HG03103 (cell line): ENCODE measurements around the gene NUP35.
"Not testable (repeated sequence)": the region's sequence is repeated elsewhere in the genome, so short reads cannot be mapped to it uniquely, and the experiment has no call there.

Experiments used
- ATAC-seq: cut with Tn5 transposase; IDR thresholded peaks from one replicate; pipeline ENCODE4 v1.9.1; 2021; ENCODE audit warnings: low read depth; ENCODE audit not compliant: unreplicated experiment

Gene NUP35

DNA sequence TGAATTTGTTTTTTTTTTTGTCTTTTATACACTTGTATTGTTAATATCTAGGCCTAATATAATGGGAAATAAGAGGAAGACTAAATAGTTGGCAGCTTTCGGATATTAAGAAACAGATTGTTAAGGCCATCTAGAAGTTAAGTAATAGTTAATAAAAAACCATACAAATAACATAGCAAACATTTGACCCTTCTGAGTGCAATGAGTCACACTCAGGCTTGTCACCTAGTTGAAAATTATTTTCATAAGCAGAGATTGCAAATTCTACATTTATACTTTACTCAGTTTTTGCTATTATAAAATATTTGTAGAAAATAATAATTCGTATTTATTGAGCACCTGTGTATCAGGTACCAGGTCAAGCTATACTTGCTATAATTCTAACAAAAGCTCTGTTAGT is 2.4 kb downstream of the NUP35 start:
- ATAC-seq = no peak

DNA sequence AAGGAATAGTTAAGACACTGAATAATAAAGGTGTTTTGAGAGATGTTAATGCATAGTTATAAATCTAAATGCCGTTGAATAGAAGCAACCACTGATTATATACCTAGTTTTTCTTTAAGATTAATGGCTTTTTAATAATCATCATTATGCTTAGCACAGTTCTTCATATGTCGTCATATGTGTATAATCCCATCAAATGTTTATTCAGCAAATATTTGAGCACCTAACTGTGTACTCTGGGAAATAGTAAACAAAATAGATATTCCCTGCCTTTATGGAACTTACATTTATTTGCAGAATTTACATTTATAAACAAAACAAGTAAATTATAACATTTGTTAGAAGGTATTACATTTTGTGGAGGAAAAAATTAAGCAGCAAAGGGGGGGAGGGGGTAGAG is 9.8 kb downstream of the NUP35 start:
- ATAC-seq = no peak

DNA sequence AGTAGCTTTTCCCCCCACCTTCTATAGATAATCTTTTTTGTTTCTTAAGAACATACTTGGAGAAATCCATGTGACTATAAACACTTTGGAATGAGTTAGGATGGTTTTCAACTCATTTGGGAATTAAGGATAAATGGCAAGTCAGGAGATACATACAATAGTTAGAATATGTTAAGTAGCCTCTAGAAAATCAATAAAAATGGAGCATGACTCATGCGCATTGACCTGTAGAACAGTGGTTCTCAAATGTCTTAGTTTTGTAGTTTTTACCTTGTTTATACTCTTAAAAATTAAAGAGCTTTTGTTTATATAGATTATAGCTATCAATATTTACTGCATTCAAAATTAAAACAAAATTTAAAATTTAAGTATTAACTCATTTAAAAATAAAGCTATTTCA is 24.7 kb downstream of the NUP35 start:
- ATAC-seq = no peak

DNA sequence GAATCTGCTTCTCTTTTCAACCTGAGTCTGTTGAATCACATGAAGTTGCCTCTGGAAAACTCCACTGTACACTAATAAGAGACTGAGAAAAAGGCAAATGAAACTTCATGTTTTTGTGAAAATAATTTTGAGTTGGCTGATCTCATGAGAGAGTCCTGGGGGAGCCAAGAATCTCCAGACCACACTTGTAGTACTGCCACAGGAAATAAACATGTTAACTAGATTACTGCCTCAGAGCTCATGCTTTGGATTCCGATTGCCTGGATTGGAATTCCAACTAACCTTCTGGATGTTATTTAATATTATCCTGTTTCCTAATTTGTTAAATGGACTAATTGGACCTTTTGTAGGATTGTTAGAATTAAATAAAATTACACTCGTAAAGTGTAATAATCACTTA is 25.2 kb downstream of the NUP35 start:
- no peak for ATAC-seq

- ATAC-seq = not testable (repeated sequence)
Measured at GRCh38 chr2:183152280-183152679, 28.0 kb downstream of the NUP35 start.

GRCh38 chr2:183153967-183154366 is 29.7 kb downstream of the NUP35 start:
- ATAC-seq = no peak

DNA sequence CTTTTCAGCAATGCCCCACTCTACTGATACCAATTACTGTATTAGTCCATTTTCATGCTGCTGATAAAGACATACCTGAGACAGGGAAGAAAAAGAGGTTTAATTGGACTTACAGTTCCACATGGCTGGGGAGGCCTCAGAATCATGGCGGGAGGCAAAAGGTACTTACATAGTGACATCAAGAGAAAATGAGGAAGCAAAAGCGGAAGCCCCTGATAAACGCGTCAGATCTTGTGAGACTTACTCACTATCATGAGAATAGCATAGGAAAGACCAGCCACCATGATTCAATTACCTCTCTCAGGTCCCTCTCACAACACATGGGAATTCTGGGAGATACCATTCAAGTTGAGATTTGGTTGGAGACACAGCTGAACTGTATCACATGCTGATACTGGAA is 30.5 kb downstream of the NUP35 start:
- ATAC-seq = not testable (repeated sequence)

GRCh38 chr2:183157131-183157530 is 32.9 kb downstream of the NUP35 start:
- ATAC-seq = no peak

GRCh38 chr2:183162362-183162761 is 38.1 kb downstream of the NUP35 start:
- no peak for ATAC-seq

- ATAC-seq = no peak
Measured at GRCh38 chr2:183163821-183164649, 39.8 kb downstream of the NUP35 start.

GRCh38 chr2:183164650-183165015 is 40.4 kb downstream of the NUP35 start:
- ATAC-seq = no peak

DNA sequence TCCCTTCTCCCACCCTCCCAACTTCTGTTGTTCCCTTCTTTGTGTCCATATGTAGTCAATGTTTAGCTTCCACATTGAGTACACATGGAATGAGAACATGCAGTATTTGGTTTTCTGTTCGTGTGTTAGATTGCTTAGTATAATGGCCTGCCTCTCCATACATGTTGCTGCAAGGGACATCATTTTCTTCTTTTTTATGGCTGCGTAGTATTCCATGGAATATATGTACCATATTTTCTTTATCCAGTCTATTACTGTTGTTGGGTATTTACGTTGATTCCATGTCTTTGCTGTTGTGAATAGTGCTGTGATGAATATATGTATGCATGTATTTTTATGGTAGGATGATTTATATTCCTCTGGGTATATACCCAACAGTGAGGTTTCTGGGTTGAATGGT is 42.0 kb downstream of the NUP35 start:
- ATAC-seq = no peak

GRCh38 chr2:183166976-183167375 is 42.7 kb downstream of the NUP35 start:
- not testable (repeated sequence) for ATAC-seq

DNA sequence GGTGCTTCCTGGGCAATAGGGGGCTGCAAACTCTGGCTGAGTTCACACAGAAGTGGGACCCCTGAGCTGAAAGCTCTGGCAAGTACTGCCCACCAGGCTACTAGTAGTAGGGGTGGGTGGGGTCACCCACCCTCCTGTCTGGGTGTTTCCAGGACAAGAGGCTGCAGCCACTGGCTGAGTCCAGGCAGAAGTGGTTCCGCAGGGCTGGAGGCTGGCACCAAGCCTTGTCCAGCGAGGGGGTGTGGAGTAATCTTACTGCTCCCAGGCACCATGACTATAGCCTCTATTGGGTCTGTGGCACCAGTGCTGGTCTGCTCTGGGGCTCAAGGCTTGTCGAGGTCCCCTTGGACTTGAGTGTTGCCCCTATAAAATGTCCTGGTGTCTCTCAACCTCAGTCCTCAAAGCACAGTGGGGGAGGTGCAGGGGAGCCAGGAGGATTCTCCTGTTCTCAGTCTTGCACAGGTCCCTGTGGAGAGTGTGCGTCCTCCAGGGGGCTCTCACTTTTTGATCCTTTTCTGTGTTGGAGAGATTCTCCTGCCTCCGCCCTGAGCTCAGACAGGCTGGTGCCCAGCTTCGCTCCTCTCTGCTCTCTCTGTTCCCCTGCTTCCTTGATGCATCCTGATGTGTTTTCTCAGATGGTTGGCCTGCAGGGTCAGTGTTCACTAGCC is 48.1 kb downstream of the NUP35 start:
- ATAC-seq = no peak

DNA sequence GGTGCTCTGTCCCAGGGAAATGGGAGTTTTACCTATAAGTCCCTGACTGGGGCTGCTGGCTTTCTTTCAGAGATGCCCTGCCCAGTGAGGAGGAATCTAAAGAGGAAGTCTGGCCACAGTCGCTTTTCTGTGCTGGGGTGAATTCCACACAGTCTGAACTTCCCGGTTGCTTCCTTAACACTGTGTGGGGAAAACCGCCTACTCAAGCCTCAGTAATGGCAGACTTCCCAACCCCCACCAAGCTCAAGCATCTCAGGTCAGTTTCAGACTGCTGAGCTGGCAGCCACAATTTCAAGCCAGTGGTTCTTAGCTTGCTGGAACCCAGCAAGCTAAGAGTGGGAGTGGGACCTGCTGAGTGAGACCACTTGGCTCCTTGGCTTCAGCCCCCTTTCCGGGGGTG is 54.9 kb downstream of the NUP35 start:
- no peak for ATAC-seq

- ATAC-seq = no peak
Measured at GRCh38 chr2:183185534-183185933, 61.3 kb downstream of the NUP35 start.

GRCh38 chr2:183186296-183186695 is 62.1 kb downstream of the NUP35 start:
- no peak for ATAC-seq

DNA sequence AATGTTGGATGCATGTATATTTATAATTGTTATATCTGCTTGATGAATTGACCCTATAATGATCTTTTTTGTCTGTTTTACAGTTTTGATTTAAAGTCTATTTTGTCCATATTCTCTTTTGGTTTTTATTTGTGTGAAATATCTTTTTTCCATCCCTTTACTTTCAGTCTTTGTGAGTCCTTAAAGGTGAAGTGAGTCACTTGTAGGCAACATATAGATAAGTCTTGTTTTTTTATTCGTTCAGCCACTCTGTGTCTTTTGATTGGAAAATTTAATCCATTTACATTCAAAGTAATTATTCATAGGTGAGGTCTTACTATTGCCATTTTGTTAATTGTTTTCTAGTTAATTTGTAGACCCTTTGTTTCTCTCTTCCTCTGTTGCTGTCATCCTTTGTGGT is 62.5 kb downstream of the NUP35 start:
- no peak for ATAC-seq

DNA sequence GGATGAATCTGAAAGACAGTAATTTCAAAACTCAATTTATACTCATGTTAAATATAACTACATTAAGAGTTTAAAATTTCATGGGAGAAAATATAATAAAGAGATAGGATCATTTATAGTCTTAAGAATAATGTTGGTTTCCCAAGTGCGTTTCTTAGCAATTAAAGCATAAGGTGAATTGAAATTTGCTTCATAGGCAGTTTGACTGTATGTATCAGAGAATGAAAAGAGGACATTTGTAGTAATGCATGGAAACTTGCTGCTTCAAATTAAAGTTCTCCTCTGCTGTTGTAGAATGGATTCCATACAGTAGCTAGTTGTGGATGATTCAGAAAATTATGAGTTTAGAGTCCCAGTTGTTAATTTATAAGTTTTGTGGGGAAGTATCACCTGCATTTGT is 68.1 kb downstream of the NUP35 start:
- no peak for ATAC-seq

DNA sequence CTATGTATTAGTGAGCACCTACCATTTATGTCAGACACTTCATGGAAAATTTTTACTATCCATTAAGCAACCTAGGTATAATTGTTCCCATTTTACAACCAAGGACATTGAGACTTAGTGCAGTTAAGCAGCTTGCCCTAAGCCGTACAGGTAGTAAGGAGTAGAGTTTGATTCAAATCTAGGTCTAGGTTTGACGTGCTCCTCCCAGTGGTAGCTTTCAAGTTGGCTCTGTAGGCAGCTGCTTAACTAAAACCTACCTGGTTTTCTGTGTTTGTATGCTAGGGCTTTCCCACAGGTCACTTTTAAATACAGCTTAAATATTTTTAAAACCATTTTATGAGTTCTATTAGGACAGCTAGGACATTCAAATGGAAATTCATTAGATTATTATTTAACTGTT is 69.7 kb downstream of the NUP35 start:
- no peak for ATAC-seq

GRCh38 chr2:183195397-183195796 is 71.2 kb downstream of the NUP35 start:
- ATAC-seq = no peak

DNA sequence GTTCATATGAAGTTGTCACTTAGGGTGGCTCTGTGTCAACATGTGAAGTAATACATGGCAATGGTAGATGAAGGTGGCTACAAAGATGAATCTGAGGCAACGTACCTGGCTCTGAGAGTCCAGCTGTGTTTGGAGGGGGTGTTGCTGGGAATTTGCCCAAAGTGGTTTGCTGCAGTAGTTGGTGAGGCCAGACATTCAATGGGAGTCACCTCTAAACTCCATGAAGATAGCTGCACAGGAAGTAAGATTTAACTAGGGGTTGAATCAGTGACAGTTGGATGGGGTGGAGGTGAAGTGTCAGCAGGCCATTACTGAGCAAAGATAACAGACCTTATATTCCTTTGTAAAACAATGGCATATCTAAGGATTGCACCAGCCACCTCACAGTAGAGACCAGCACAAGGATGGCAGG is 71.8 kb downstream of the NUP35 start:
- no peak for ATAC-seq
